Cardiac fibroblast (primary cell): ENCODE data around the gene PDGFC.
A peak's percentile ranks its signal among the peaks of the same experiment; 100 is the strongest.

Experiments
- DNase-seq, 2 donors: peaks; one replicate each; pipeline versions ENCODE4 v3.0.0 to v3.0.0-alpha.2; 2010; ENCODE audit warnings: low read depth in 2 of 2
- H3K4me3 ChIP-seq, 2 donors: replicated peaks in 1 of 2; 1 replicate in 1 of 2; 2 replicates in 1 of 2; pipeline ENCODE4 v1.5.1; 2011; ENCODE audit warnings: low read depth in 2 of 2, low read length in 2 of 2, mild to moderate bottlenecking in 2 of 2, moderate library complexity in 1 of 2
- TF ChIP-seq, protein P1 (sequence below): IDR thresholded peaks from one replicate; pipeline ENCODE4 v1.5.1; 2011; ENCODE audit warnings: low read depth, mild to moderate bottlenecking, low read length, inconsistent platforms

Gene PDGFC

GRCh38 chr4:156961196-156962057 is 10.2 kb downstream of the PDGFC start:
- no peak for DNase-seq
- TF ChIP-seq, protein P1, sequence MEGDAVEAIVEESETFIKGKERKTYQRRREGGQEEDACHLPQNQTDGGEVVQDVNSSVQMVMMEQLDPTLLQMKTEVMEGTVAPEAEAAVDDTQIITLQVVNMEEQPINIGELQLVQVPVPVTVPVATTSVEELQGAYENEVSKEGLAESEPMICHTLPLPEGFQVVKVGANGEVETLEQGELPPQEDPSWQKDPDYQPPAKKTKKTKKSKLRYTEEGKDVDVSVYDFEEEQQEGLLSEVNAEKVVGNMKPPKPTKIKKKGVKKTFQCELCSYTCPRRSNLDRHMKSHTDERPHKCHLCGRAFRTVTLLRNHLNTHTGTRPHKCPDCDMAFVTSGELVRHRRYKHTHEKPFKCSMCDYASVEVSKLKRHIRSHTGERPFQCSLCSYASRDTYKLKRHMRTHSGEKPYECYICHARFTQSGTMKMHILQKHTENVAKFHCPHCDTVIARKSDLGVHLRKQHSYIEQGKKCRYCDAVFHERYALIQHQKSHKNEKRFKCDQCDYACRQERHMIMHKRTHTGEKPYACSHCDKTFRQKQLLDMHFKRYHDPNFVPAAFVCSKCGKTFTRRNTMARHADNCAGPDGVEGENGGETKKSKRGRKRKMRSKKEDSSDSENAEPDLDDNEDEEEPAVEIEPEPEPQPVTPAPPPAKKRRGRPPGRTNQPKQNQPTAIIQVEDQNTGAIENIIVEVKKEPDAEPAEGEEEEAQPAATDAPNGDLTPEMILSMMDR: no peak
- H3K4me3 ChIP-seq: no peak overlapping the region

DNA sequence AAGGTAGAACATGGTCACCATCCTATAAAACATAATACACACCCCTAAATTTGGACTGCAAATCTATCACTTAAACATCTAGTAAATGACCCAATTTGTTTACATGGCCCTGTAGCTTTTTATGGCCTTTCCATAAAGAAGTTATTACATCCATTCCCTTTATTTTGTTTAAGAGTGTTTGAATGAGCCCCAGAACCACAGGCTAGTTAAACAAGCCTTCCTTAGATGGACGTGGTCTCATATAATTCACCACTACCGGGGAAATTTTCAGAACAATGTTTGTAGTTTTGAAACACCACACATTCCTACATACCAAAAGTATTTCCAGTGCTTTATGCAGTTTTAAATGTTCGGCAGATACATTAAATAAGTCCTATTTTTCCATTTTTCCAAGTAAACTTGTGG is 12.3 kb downstream of the PDGFC start:
- no peak overlapping the region for H3K4me3 ChIP-seq
- TF ChIP-seq, protein P1: no peak
- DNase-seq: peak in 1 of 2 donors; percentile 64

DNA sequence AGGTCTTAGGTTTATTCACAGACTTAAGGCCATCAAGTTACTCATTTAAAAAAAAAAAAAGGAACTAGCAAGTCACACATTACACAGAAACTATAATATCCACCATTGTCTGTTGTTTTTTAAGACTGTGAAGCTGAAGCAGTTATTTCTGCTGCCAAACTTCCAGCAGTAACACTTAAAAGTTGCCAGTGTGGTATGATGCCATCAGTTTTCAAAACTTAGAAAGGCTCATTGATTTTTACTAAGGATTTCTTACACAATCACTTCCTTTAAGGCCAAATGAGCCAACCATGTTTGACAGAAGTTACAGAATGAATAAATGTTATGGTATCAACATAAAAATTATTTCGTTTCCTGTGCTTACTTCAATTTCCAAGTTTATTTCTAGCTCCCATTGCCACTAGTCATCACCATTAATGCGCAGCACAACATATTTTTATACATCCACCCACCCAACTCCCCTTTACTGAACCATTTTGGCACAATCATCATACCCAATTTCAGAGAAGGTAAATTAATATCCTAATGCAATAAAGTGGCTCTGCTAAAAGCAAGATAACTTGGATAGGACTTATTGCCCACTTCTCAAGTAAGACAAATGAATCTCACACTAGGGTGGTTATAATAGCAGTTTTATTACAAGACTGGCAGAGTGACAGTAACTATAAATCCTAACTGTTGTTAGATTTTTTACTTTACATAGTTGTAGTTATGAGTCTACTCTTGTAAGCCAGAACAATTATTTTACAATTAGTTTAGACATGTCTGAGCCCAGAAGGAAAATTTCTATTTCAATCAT is 13.1 kb downstream of the PDGFC start:
- peak; percentile 52 to 54 for DNase-seq
- no peak overlapping the region for H3K4me3 ChIP-seq
- TF ChIP-seq, protein P1: no peak

GRCh38 chr4:156957556-156957955 is 14.0 kb downstream of the PDGFC start:
- H3K4me3 ChIP-seq: no peak overlapping the region
- DNase-seq: no peak
- TF ChIP-seq, protein P1: no peak

DNA sequence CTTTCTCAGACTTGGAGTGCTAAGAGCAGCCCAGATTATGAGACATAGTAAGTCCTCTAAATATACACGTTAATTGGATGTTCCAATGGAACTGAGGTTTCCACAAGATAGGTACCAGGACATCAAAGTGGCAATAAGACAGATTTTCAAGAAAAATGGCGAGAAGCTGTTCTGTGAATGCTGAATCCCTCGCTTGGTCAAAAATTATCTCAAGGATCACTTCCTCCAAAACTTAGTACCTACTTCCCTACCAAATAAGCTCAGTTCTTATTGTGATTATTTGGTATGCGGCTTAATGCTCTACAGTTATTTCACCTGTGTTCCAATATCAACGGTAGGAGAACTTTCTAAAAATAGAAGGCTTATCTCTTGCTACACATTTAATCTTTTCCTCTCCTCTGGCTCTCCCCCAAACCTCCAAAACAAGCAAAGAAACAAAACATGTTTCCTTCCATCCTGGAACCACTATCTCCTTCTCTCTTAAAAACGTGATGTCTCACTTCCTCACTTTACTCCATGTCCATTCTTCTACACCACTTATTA is 14.7 kb downstream of the PDGFC start:
- DNase-seq: no peak
- H3K4me3 ChIP-seq: no peak overlapping the region
- TF ChIP-seq, protein P1: no peak

DNA sequence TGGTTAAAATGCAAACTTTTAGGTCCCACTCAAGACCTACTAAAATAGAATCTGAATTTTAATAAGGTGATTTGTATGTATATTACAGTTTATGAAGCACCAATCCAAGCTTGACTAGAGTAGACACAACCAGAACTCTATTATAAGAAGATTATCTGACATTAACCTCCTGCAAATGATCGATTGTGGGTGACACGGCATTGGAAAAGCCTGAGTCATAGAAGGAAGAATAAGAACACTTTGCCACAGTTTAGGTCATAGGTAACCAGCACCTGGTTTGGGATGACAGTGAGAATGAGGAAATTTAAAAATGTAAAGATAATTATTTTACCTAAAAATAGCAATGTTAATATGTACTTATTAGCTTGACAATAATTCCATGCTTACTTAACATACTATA is 15.2 kb downstream of the PDGFC start:
- no peak overlapping the region for H3K4me3 ChIP-seq
- DNase-seq: no peak
- TF ChIP-seq, protein P1: no peak
